ENCODE measurements around the gene GARNL3.
A peak's percentile ranks its signal among the peaks of the same experiment; 100 is the strongest.

The GARNL3 gene

GRCh38 chr9:127311239-127311741 lies 46.7 kb downstream of the GARNL3 start:
- Histone ChIP-seq H3K27ac (ENCODE audit: extremely low read depth, low read depth, low read length) (no peak overlapping the region), H3K4me3 (ENCODE audit: low read depth, low read length) (no peak overlapping the region), H3K36me3 (ENCODE audit: control insufficient read depth in 2 of 2, insufficient read depth in 1 of 2, low read length in 2 of 2) (peaks cover 0 to 17% of the 10 kb centered on the region in 2 experiments; a peak in 2 of 3 replicates), H3K9me3 (ENCODE audit: control insufficient read depth, insufficient read depth, low read depth, low read length) (no peaks in the 10 kb centered on the region), H3K4me1 (ENCODE audit: control insufficient read depth, insufficient read depth, low read length) (0 out of 2 replicates have a peak, but pooled peaks cover 6% of the 10 kb centered on the region)
- TF ChIP-seq PRDM10 (tag by site-specific recombination; IDR thresholded peaks at IDR 0.05) (peak; percentile 42; the same call in 1 of the 2 replicates), ZNF624 (tag by site-specific recombination; IDR thresholded peaks at IDR 0.05) (no peak), GFI1B (tag by site-specific recombination; IDR thresholded peaks at IDR 0.05) (no peak), ZNF654 (tag by site-specific recombination; IDR thresholded peaks at IDR 0.05; ENCODE audit: low read depth) (0 out of 2 replicates have a peak, but pooled peaks have one; percentile 5), ZSCAN16 (tag by site-specific recombination; IDR thresholded peaks at IDR 0.05) (no peak), ZBTB11 (tag by site-specific recombination; conservative IDR thresholded peaks at IDR 0.05; ENCODE audit: low read depth) (no peak), CTCF (tag by site-specific recombination; IDR thresholded peaks at IDR 0.05) (0 out of 2 replicates have a peak, but pooled peaks have one; percentile 12)
- POLR2A ChIA-PET = no interaction called here
- CTCF ChIA-PET = interaction anchor here (0.6 to 1.3 kb wide), 7 partner anchors 10 to 303 kb away, joined by 3 to 4 read pairs (median 4); partner anchors contain the start of gene SLC2A8

- Histone ChIP-seq H3K4me3 (ENCODE audit: low read depth, low read length) (no peak overlapping the region), H3K4me1 (ENCODE audit: control insufficient read depth, insufficient read depth, low read length) (0 out of 2 replicates have a peak, but pooled peaks cover 6% of the 10 kb centered on the region), H3K27ac (ENCODE audit: extremely low read depth, low read depth, low read length) (no peak overlapping the region), H3K9me3 (ENCODE audit: control insufficient read depth, insufficient read depth, low read depth, low read length) (no peaks in the 10 kb centered on the region), H3K36me3 (ENCODE audit: control insufficient read depth in 2 of 2, insufficient read depth in 1 of 2, low read length in 2 of 2) (peaks cover 0 to 21% of the 10 kb centered on the region in 2 experiments; a peak in 2 of 3 replicates)
- ChIA-PET CTCF (no interaction called here), POLR2A (interaction anchor here (1.0 kb wide), 1 partner anchor 84 kb away, joined by 3 read pairs; the partner anchor contains the start of gene SLC2A8)
- TF ChIP-seq ZNF423 (tag by site-specific recombination; IDR thresholded peaks at IDR 0.05) (no peak), AEBP2 (tag by site-specific recombination; IDR thresholded peaks at IDR 0.05; ENCODE audit: borderline replicate concordance) (no peak), KLF10 (tag by site-specific recombination; IDR thresholded peaks at IDR 0.05) (no peak), ZFP37 (tag by site-specific recombination; IDR thresholded peaks at IDR 0.05) (no peak), ZNF837 (tag by site-specific recombination; IDR thresholded peaks at IDR 0.05) (no peak), GFI1B (tag by site-specific recombination; IDR thresholded peaks at IDR 0.05) (no peak), ZNF202 (tag by site-specific recombination; IDR thresholded peaks at IDR 0.05; ENCODE audit: borderline replicate concordance) (no peak), PRDM4 (tag by site-specific recombination; IDR thresholded peaks at IDR 0.05) (no peak), ZNF629 (tag by site-specific recombination; IDR thresholded peaks at IDR 0.05) (no peak), BCL6B (tag by site-specific recombination; IDR thresholded peaks at IDR 0.05) (no peak), KLF9 (tag by site-specific recombination; IDR thresholded peaks at IDR 0.05; ENCODE audit: low read depth) (no peak), ZNF549 (tag by site-specific recombination; IDR thresholded peaks at IDR 0.05) (no peak), ZNF600 (tag by site-specific recombination; IDR thresholded peaks at IDR 0.05) (no peak)
Measured at GRCh38 chr9:127313042-127313560, 48.5 kb downstream of the GARNL3 start.
